K562 (cell line): ENCODE results near the gene RNF222. TPM values are rescaled to one million over a fixed set of nuclear protein-coding genes. Genes with fewer than 3 reads are reported as not detected.
A peak's percentile ranks its signal among the peaks of the same experiment; 100 is the strongest.

ENCODE experiments used
- ARID2 ChIP-seq: fragments of 450-650 bp; IDR thresholded peaks from 2 replicates; pipeline ENCODE4 v1.6.1; 2017; ENCODE audit warnings: antibody characterized with exemption, mild to moderate bottlenecking
- ATF7 ChIP-seq: fragments of 450-650 bp; IDR thresholded peaks from 2 replicates; pipeline ENCODE4 v1.7.1; 2014; ENCODE audit warnings: mild to moderate bottlenecking, moderate library complexity
- BCL6 ChIP-seq: fragments of 250-450 bp; sonication (Bioruptor Pico); IDR thresholded peaks from 2 replicates; pipeline ENCODE4 v1.4.0; 2020
- CBFA2T2 ChIP-seq: fragments of 450-650 bp; conservative IDR thresholded peaks from 2 replicates; pipeline ENCODE4 v1.6.1; 2017; ENCODE audit warnings: mild to moderate bottlenecking
- CBFA2T3 ChIP-seq: fragments of 450-650 bp; IDR thresholded peaks from 2 replicates; pipeline ENCODE4 v1.6.1; 2017
- CHCHD3 ChIP-seq: fragments of 250-450 bp; sonication (Bioruptor Pico); IDR thresholded peaks from 2 replicates; pipeline ENCODE4 v2.1.2; 2022; ENCODE audit warnings: mild to moderate bottlenecking
- CHD1 ChIP-seq: fragments of 200-600 bp; sonication (generic); IDR thresholded peaks from one replicate; pipeline ENCODE4 v1.6.1; 2012; ENCODE audit warnings: mild to moderate bottlenecking, moderate library complexity, low read length, inconsistent platforms
- HDAC2 ChIP-seq: fragments of 450-650 bp; IDR thresholded peaks from 2 replicates; pipeline ENCODE4 v1.6.1; 2016; ENCODE audit warnings: mild to moderate bottlenecking
- HNRNPL ChIP-seq: fragments of 200-400 bp; formaldehyde crosslinking; IDR thresholded peaks from 2 replicates; pipeline ENCODE4 v1.6.1; 2017; ENCODE audit warnings: low read depth, mild to moderate bottlenecking, low read length
- KLF10 ChIP-seq: fragments of 250-450 bp; sonication (Bioruptor Pico); IDR thresholded peaks from 2 replicates; pipeline ENCODE4 v1.6.1; 2021; ENCODE audit warnings: matching md5 sums
- NFE2L1 ChIP-seq: fragments of 450-650 bp; IDR thresholded peaks from 2 replicates; pipeline ENCODE4 v1.6.1; 2016; ENCODE audit warnings: missing genetic modification characterization, low read depth, mild to moderate bottlenecking, missing compliant biosample characterization, moderate library complexity, borderline replicate concordance
- NR2C1 ChIP-seq, 2 experiments: fragments of 450-650 bp; IDR thresholded peaks; 2 replicates each; pipeline ENCODE4 v1.6.1; 2017; ENCODE audit warnings: mild to moderate bottlenecking in 2 of 2, antibody characterized with exemption in 1 of 2, inconsistent platforms in 1 of 2, missing compliant biosample characterization in 1 of 2, missing genetic modification characterization in 1 of 2
- SOX6 ChIP-seq: fragments of 450-650 bp; IDR thresholded peaks from 2 replicates; pipeline ENCODE4 v1.6.1; 2014; ENCODE audit warnings: mild to moderate bottlenecking
- STAT5A ChIP-seq: IDR thresholded peaks from 2 replicates; pipeline ENCODE4 v1.6.1; 2012; ENCODE audit warnings: low read length, inconsistent platforms, borderline replicate concordance
- TCF7L2 ChIP-seq: fragments of 150-350 bp; IDR thresholded peaks from 2 replicates; pipeline ENCODE4 v1.6.1; 2016; ENCODE audit warnings: low read depth, mild to moderate bottlenecking, low read length, moderate library complexity
- TOE1 ChIP-seq, 2 experiments: fragments of 450-650 bp in 1 of 2; sonication (generic) in 1 of 2; formaldehyde crosslinking in 1 of 2; IDR thresholded peaks; 2 replicates each; pipeline versions ENCODE4 v1.7.1 to v1.8.0; 2016 to 2022; ENCODE audit warnings: borderline replicate concordance in 2 of 2, mild to moderate bottlenecking in 2 of 2, antibody characterized with exemption in 1 of 2, inconsistent platforms in 1 of 2, low read depth in 1 of 2, missing genetic modification reagents in 1 of 2, moderate library complexity in 1 of 2
- ZBTB8A ChIP-seq: fragments of 450-650 bp; IDR thresholded peaks from 2 replicates; pipeline ENCODE4 v1.6.1; 2018; ENCODE audit warnings: mild to moderate bottlenecking, moderate library complexity; ENCODE audit not compliant: partially characterized antibody
- ZEB2 ChIP-seq: fragments of 450-650 bp; IDR thresholded peaks from 2 replicates; pipeline ENCODE4 v1.6.1; 2016
- ZNF184 ChIP-seq: sonication (generic); formaldehyde crosslinking; IDR thresholded peaks from 2 replicates; pipeline ENCODE4 v1.5.0; 2020; ENCODE audit warnings: missing genetic modification reagents
- ZNF282 ChIP-seq: sonication (generic); formaldehyde crosslinking; IDR thresholded peaks from 2 replicates; pipeline ENCODE4 v1.8.1; 2023; ENCODE audit warnings: missing genetic modification reagents
- polyA plus RNA-seq, 8 experiments: library from polyadenylated mRNA; depleted of rRNA in 4 of 8; stranded (reverse) in 5 of 8; unstranded in 3 of 8; fragments of >200 nt; fragmentation: Nextera tagmentation in 2 of 8; fragmentation: Illumina TruSeq in 1 of 8; extraction: Ambion mirVana in 2 of 8; extraction: Trizol in 1 of 8; gene quantifications; 2 replicates each; pipeline versions ENCODE4 v1.2.1 to v1.2.3, GENCODE V29; 2011 to 2014; ENCODE audit warnings: inconsistent platforms in 1 of 8, missing spikeins in 1 of 8
- total RNA-seq, 7 experiments: library from RNA; depleted of rRNA in 6 of 7; stranded (reverse); fragments of >200 nt in 6 of 7; fragmentation: Illumina TruSeq in 2 of 7; extraction: Trizol in 2 of 7; gene quantifications; 2 replicates each; pipeline versions ENCODE4 v1.2.1 to v1.2.3, GENCODE V29; 2011 to 2021; ENCODE audit warnings: low replicate concordance in 1 of 7

The RNF222 gene
- total and polyA plus RNA-seq, 9 of the 15 experiments (the other 6 are each of a cell fraction or from before 2014, with no cell fraction given), result not detected

GRCh38 chr17:8436169-8436843 lies 38.7 kb upstream of the RNF222 start (continued):
- peak; percentile 96 for TF ChIP-seq ZEB2
- no peak for TF ChIP-seq NR2C1 (IDR thresholded peaks at IDR 0.05)
- TF ChIP-seq NR2C1 (tag; IDR thresholded peaks at IDR 0.05), result no peak
- TF ChIP-seq NFE2L1, result no peak
- TF ChIP-seq CHCHD3, result no peak
- peak; percentile 86 for TF ChIP-seq CBFA2T3
- no peak for TF ChIP-seq KLF10 (CRISPR knock-in tag)
- no peak for TF ChIP-seq TCF7L2
- no peak for TF ChIP-seq BCL6
- TF ChIP-seq CBFA2T2, result peak; percentile 70
- no peak for TF ChIP-seq ZBTB8A
- TF ChIP-seq ATF7, result no peak
- peak; percentile 41 for TF ChIP-seq STAT5A
- peak; percentile 76 for TF ChIP-seq CHD1
- TF ChIP-seq ARID2, result no peak
- TF ChIP-seq HNRNPL, result peak; percentile 60; the same call in 1 of the 2 replicates
- TF ChIP-seq ZNF282 (CRISPR knock-in tag), result no peak
- TF ChIP-seq TOE1 (IDR thresholded peaks at IDR 0.05; ENCODE audit: borderline replicate concordance), result 0 out of 2 replicates have a peak, but pooled peaks have one; percentile 28
- no peak for TF ChIP-seq TOE1 (CRISPR knock-in tag; IDR thresholded peaks at IDR 0.05; ENCODE audit: borderline replicate concordance, low read depth)
- peak; percentile 61; the same call in 1 of the 2 replicates for TF ChIP-seq HDAC2
- TF ChIP-seq SOX6, result peak; percentile 59; the same call in 1 of the 2 replicates
- TF ChIP-seq ZNF184 (CRISPR knock-in tag), result no peak
- TF ChIP-seq, all 486 proteins: peak for 68
